HG03432 (cell line): ENCODE results near the gene MPP4.

Experiments used
- ATAC-seq: cut with Tn5 transposase; IDR thresholded peaks from one replicate; pipeline ENCODE4 v1.9.1; 2021; ENCODE audit warnings: mild to moderate bottlenecking, moderate library complexity; ENCODE audit not compliant: unreplicated experiment

MPP4 gene

DNA sequence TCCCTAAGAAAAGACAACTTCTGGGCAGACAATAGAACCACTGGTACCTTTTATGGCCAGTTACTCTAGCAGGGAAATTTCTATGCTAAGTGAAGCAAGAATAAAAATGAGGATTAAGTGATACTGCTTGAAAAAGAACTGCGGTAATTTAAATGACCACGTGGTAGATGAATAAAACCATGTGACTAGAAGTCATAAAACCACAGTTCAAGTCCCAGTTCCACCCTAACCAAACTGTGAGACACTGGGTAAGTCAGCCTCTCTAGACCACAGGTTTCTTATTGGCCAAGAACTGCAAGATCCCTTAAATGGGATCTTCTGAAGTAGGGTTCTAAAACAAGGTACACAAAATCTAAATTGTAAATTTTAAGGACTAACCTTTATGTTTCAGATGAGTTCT is 67.9 kb downstream of the MPP4 start:
- no peak for ATAC-seq

DNA sequence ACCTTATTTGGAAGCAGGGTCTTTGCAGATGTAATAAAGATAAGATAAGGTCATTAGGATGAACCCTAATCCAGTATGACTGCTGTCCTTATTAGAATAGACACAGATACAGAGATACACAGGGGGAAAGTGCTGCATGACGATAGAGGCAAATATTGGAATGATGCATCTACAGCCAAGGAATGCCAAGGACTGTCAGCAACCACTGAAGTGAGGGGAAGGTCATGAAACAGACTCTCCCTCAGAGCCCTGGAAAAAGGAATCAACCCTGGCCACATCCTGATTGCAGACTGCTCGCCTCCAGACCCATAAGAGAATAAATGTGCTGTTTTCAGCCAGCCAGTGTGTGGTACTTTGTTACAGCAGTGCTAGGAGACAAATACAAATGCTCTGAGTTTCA is 69.9 kb downstream of the MPP4 start:
- no peak for ATAC-seq

DNA sequence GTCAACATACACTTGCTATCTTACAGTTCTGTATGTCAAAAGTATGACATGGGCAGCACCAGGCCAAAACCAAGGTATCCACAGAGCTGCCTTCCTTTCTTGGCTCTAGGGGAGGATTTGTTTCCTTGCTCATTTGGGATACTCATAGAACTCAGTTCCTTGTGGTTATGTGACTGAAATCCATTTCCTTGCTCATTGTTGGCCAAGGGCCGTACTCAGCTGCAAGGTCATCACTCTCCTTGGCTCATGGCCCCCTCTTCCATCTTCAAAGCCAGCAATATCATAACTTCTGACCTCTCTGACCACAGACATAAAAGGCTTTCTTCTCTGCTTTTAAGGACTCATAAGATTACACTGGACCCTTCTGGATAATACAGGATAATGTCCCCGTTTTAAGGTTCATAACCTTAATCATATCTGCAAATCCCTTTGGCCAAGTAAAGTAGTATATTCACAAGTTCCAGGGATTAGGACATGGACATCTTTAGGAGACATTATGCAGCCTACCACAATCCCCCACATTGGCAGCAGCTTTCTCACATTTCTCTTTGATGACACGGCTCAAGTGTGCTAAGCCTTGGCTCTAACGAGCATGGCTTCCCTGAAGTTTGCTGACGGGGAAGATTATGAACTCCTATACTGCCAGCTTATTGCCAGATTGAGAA is 76.0 kb downstream of the MPP4 start:
- ATAC-seq: no peak

DNA sequence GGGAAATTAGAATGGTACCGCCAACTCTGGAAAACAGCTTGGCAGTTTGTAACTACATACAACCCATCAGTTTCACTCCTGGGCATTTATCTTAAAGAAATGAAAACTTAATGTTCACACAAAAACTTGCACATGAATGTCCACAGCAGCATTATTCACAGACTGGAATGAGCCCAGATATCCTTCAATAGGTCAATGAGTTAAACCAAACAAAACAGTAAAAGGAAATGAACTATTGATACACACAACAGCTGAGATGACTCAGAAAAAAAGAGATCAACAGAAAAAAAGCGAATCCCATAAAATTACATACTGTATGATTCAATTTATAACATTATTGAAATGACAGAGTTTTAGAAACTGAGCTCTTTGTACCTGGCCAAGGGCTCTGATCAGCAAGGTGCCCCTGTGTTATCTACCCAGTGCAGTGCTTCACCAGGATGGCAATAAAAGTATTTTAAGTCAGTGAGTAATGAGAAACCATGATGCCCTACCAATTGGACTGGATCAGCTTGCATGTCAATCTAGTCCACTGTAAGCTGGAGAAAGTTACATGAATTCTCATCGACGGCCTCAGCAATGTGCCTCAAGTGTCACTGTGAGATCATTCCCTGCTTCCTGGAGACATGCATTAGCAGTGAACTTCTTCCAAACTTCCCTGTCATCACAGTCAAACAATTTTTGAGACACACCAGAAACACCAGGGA is 77.0 kb downstream of the MPP4 start:
- no peak for ATAC-seq

DNA sequence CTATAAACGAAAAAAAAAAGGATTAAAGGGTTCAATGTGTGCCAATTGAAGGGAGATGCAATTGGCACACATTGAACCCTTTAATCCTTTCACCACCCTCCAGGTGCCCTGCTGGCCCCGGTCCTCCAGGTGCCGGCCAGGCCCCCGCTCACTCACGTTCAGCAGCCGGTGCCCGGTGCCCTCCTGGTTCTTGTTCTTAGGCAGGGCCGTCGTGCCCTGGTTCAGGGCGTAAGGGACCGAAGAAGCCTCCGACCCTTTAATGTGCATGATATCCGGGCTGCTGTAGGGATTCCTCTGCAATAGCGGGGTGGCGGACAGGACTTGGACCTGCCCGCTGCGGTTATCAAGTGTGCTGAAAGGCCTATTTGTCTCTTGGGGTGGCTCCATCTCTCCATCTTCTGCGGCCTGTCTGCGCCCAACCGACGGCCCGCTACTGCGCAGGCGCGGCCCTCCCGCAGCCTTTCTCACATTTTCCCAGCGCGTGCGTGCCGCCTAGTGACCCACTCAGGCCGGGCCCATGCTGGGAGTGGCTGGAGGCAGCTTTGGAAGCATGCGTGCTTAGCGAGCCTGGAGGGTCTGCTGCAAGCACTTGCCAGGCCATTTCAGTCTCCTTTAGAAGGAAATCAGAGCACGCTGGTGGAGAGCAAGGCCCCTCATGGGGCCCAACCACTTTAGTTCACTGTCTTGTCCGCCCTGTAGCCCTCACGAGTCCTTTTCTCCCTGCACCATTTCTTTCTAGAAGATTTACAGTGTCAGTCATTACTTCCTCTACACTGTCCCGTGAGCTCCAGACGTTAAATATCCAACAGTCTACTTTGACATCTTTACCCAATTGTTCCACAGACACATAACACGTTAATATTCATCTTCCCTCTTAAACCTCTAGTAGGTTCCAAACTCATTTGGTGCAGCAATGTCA is 79.4 kb downstream of the MPP4 start:
- ATAC-seq: no peak

DNA sequence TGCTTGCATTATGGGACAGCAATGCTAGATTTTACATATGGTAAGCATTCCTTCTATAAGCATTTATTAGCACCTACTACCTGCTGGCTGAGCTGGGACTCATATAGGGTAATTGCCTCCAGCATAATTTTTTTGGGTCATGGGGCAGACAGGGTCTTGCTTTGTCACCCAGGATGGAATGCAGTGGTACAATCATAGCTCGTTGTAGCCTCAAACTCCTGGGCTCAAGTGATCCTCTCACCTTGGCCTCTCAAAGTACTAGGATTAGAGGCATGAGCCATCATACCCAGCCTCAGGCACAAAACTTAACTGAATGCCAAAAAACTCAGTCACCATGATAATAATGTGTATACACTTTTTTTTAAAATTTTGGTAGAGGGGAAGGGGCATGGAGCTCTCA is 90.4 kb downstream of the MPP4 start:
- ATAC-seq: no peak

DNA sequence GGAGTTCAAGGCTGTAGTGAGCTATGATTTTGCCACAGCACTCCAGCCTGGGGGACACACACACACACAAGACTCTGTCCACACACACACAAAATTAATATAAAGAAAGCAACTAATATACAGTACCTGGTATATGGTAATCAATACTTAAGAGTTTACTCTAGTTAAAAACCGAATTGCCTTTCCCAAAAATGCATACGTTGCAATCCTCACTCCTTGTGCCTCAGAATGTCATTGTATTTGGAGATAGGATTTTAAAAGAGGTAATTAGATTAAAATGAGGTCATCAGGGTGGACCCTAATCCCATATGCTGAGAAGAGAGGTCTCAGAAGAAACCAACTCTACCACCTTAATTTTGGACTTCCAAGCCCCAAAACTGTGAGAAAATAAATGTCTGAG is 90.9 kb downstream of the MPP4 start:
- no peak for ATAC-seq

DNA sequence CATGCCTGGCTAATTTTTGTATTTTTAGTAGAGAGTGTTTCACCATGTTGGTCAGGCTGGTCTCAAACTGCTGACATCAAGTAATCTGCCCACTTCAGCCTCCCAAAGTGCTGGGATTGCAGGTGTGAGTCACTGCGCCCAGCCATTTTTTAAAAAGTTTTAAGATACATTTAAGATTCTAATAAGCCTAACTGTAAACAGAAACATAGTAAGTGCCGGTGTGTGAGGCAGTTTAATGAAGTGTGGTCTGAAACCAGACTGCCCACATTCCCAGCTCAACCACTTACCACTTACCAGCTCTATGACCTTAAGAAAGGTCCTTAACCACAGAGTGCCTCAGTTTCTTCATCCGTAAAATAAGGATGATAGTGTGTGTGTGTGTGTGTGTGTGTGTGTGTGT is 97.5 kb downstream of the MPP4 start:
- ATAC-seq: no peak

DNA sequence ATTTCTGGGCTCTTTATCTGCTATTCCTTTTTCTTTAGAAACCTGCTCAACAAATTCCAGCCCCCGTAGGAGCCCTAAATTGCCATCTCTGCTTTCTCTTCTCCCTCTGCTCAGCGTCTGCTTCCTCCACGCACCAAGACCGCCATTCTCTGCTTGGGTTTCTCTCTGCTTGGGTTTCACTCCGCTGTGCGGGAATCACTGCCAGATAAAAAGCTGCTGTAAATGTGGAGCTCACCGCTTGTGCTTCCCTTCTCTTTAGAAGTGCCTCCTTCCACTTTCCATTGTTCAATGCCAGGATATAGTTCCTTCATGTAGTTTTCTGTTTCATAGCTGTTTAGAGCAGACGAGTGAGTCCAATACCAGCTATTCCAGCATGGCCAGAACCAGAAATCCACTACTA is 101.0 kb downstream of the MPP4 start:
- no peak for ATAC-seq
